Neural progenitor cell (in vitro differentiated cells): Measurements from ENCODE around the gene ZNF649.

ENCODE experiments used
- EZH2 ChIP-seq: fragments of 200-600 bp; sonication (generic); IDR thresholded peaks from 2 replicates; pipeline ENCODE4 v1.6.1; 2017; ENCODE audit warnings: antibody characterized with exemption, mild to moderate bottlenecking, moderate library complexity
- EZH2phosphoT487 ChIP-seq: fragments of 200-600 bp; sonication (generic); IDR thresholded peaks from 2 replicates; pipeline ENCODE4 v1.6.1; 2017; ENCODE audit warnings: antibody characterized with exemption
- TF ChIP-seq, protein P1 (sequence below): fragments of 200-600 bp; sonication (generic); IDR thresholded peaks from 2 replicates; pipeline ENCODE4 v1.5.1; 2017; ENCODE audit warnings: antibody characterized with exemption, mild to moderate bottlenecking

DNA sequence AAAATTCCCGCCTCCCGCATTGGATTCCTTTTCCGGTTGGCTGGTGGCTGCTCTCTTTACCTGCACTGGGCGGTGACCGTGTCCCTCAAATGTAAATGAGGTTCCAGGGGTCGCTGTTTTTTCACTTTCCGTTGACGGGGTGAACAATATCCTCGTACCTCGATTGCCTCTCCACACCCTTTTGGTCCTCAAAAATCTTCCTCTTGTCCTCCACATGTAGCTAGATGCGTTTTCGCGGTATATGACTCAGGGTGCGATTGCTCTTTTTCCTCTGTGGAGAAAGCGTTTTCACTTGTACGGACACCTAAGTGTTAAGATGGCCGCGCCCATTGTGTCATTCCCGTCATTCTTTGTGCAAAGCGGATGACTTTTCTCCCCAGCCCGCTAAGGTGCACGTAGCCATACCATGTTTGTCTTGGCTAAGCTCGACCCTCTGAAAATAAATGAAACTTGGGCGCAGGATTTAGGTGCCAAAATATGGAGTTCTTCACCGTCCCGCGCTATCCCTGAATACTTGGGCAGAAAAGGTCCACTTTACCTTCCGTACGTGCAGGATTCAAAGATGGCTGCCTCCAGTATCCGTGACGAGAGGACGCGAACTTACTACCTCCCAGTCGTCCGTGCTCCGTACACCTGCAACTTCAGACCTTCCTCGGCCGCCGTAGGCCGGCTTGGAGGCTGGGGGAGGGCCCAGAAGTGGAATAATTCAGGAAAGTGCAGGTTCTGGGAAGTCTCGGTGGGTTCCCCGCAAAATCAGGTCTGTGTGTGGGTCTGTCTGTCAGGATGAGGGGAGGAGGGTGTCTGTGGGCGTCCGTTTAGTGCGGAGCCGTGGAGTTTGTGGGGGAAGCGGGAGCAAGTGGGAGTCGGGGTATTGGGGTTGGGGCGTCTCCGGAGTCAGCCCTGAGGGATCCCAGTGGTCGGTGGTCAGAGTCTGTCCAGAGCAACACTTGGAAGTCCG is 22.2 kb upstream of the ZNF649 start, which contains the start of gene ZNF613:
- TF ChIP-seq EZH2phosphoT487 (no peak), EZH2 (peak; percentile 21)
- TF ChIP-seq, protein P1, sequence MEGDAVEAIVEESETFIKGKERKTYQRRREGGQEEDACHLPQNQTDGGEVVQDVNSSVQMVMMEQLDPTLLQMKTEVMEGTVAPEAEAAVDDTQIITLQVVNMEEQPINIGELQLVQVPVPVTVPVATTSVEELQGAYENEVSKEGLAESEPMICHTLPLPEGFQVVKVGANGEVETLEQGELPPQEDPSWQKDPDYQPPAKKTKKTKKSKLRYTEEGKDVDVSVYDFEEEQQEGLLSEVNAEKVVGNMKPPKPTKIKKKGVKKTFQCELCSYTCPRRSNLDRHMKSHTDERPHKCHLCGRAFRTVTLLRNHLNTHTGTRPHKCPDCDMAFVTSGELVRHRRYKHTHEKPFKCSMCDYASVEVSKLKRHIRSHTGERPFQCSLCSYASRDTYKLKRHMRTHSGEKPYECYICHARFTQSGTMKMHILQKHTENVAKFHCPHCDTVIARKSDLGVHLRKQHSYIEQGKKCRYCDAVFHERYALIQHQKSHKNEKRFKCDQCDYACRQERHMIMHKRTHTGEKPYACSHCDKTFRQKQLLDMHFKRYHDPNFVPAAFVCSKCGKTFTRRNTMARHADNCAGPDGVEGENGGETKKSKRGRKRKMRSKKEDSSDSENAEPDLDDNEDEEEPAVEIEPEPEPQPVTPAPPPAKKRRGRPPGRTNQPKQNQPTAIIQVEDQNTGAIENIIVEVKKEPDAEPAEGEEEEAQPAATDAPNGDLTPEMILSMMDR = peak; percentile 47
